Activated CD4-positive, alpha-beta T cell treated with anti-CD3 and anti-CD28 coated beads for 36 hours (primary cell): ENCODE data around the gene PLEKHA5. TPM values are rescaled to one million over a fixed set of nuclear protein-coding genes. Genes with fewer than 3 reads are reported as not detected.
"Not testable (repeated sequence)": the region's sequence is repeated elsewhere in the genome, so short reads cannot be mapped to it uniquely, and the experiment has no call there.

Experiments
- ATAC-seq: fragments of 200-7000 bp; cut with Tn5 transposase; one replicate; pipeline ENCODE4 v1.10.0; 2021; ENCODE audit warnings: mild to moderate bottlenecking, moderate library complexity
- CTCF ChIA-PET: fragments of 350-600 bp; sonication (Branson Sonifier 250); formaldehyde crosslinking; loops from one replicate; lab custom pipeline; 2021; ENCODE audit warnings: antibody characterized with exemption; lab: Charles Lee
- POLR2A ChIA-PET: fragments of 350-600 bp; sonication (Branson Sonifier 250); formaldehyde crosslinking; loops from one replicate; lab custom pipeline; 2021; ENCODE audit warnings: antibody characterized with exemption, inconsistent platforms; lab: Charles Lee
- DNase-seq: peaks from one replicate; pipeline ENCODE4 v3.0.0-alpha.2; 2020
- H3K27ac Mint-ChIP-seq: one replicate; pipeline ENCODE4 v1.8.0; 2021; ENCODE audit warnings: mixed read lengths
- H3K27me3 Mint-ChIP-seq: one replicate; pipeline ENCODE4 v1.8.0; 2021; ENCODE audit warnings: mixed read lengths
- H3K36me3 Mint-ChIP-seq: one replicate; pipeline ENCODE4 v1.8.0; 2021; ENCODE audit warnings: low read depth, mixed read lengths
- H3K4me1 Mint-ChIP-seq: one replicate; pipeline ENCODE4 v1.8.0; 2021; ENCODE audit warnings: mixed read lengths
- H3K4me3 Mint-ChIP-seq: one replicate; pipeline ENCODE4 v1.8.0; 2021; ENCODE audit warnings: mild to moderate bottlenecking, moderate library complexity, mixed read lengths
- H3K9me3 Mint-ChIP-seq: one replicate; pipeline ENCODE4 v1.8.0; 2021; ENCODE audit warnings: low read depth, mixed read lengths
- intact Hi-C, 2 experiments: fragments of 100-400 bp; cut with DNase I in 1 of 2; cut with micrococcal nuclease in 1 of 2; formaldehyde crosslinking; loops; one replicate each; pipeline versions ENCODE4 v1.14.2 to v1.15.1; 2022 to 2024; cut with DNase I, micrococcal nuclease
- total RNA-seq, 2 experiments: library from RNA; stranded (reverse); gene quantifications; one replicate each; pipeline ENCODE4 v1.2.3, GENCODE V29; 2021

Gene PLEKHA5
- total RNA-seq, 2 experiments from 2014 or later, result 4.5 to 5.7 TPM

GRCh38 chr12:19153396-19153795 lies 23.9 kb downstream of the PLEKHA5 start:
- ChIA-PET CTCF (no interaction called here), POLR2A (no interaction called here)
- intact Hi-C loops, result no loop called here
- no peak overlapping the region for H3K27ac Mint-ChIP-seq
- no peak overlapping the region for H3K4me3 Mint-ChIP-seq
- no peaks in the 10 kb centered on the region for H3K36me3 Mint-ChIP-seq
- H3K4me1 Mint-ChIP-seq, result no peaks in the 10 kb centered on the region
- DNase-seq, result no peak
- H3K9me3 Mint-ChIP-seq, result no peaks in the 10 kb centered on the region
- H3K27me3 Mint-ChIP-seq, result no peaks in the 10 kb centered on the region
- no peak for ATAC-seq

GRCh38 chr12:19154686-19155085 lies 25.2 kb downstream of the PLEKHA5 start:
- ATAC-seq, result no peak
- Mint-ChIP-seq H3K4me3 (no peak overlapping the region), H3K4me1 (no peaks in the 10 kb centered on the region), H3K27ac (no peak overlapping the region), H3K36me3 (no peaks in the 10 kb centered on the region), H3K27me3 (no peaks in the 10 kb centered on the region), H3K9me3 (no peaks in the 10 kb centered on the region)
- no peak for DNase-seq
- ChIA-PET POLR2A (no interaction called here), CTCF (no interaction called here)
- intact Hi-C loops, result no loop called here

GRCh38 chr12:19155981-19156734 lies 26.6 kb downstream of the PLEKHA5 start:
- Mint-ChIP-seq H3K9me3 (no peaks in the 10 kb centered on the region), H3K36me3 (no peaks in the 10 kb centered on the region), H3K27ac (no peak overlapping the region), H3K4me1 (no peaks in the 10 kb centered on the region), H3K27me3 (no peaks in the 10 kb centered on the region), H3K4me3 (no peak overlapping the region)
- DNase-seq, result no peak
- ATAC-seq, result no peak
- intact Hi-C loops, result no loop called here
- CTCF ChIA-PET, result no interaction called here
- POLR2A ChIA-PET, result no interaction called here

- no peak overlapping the region for H3K4me3 Mint-ChIP-seq
- no peaks in the 10 kb centered on the region for H3K4me1 Mint-ChIP-seq
- H3K36me3 Mint-ChIP-seq, result no peaks in the 10 kb centered on the region
- no peak for ATAC-seq
- no peak for DNase-seq
- H3K27ac Mint-ChIP-seq, result no peak overlapping the region
- intact Hi-C loops, result no loop called here
- H3K27me3 Mint-ChIP-seq, result no peaks in the 10 kb centered on the region
- ChIA-PET POLR2A (no interaction called here), CTCF (interaction anchor here (1.0 kb wide), 1 partner anchor 41 kb away, joined by 4 read pairs; no protein-coding TSS in a partner anchor)
- H3K9me3 Mint-ChIP-seq, result no peaks in the 10 kb centered on the region
Measured at GRCh38 chr12:19158923-19159322, 29.4 kb downstream of the PLEKHA5 start.

- no peaks in the 10 kb centered on the region for H3K4me1 Mint-ChIP-seq
- H3K9me3 Mint-ChIP-seq, result no peaks in the 10 kb centered on the region
- CTCF ChIA-PET, result no interaction called here
- H3K36me3 Mint-ChIP-seq, result no peaks in the 10 kb centered on the region
- no peak overlapping the region for H3K4me3 Mint-ChIP-seq
- no peaks in the 10 kb centered on the region for H3K27me3 Mint-ChIP-seq
- H3K27ac Mint-ChIP-seq, result no peak overlapping the region
- ATAC-seq (no peak), DNase-seq (no peak)
- POLR2A ChIA-PET, result no interaction called here
- intact Hi-C loops, result no loop called here
Measured at GRCh38 chr12:19161216-19161615, 31.7 kb downstream of the PLEKHA5 start.

GRCh38 chr12:19165451-19165850 lies 35.9 kb downstream of the PLEKHA5 start:
- no peak for ATAC-seq
- no peaks in the 10 kb centered on the region for H3K36me3 Mint-ChIP-seq
- no peaks in the 10 kb centered on the region for H3K9me3 Mint-ChIP-seq
- intact Hi-C loops, result no loop called here
- H3K27ac Mint-ChIP-seq, result no peak overlapping the region
- no peaks in the 10 kb centered on the region for H3K27me3 Mint-ChIP-seq
- CTCF ChIA-PET, result no interaction called here
- DNase-seq, result no peak
- H3K4me3 Mint-ChIP-seq, result no peak overlapping the region
- POLR2A ChIA-PET, result no interaction called here
- peaks cover 4% of the 10 kb centered on the region for H3K4me1 Mint-ChIP-seq

- DNase-seq, result no peak
- Mint-ChIP-seq H3K27me3 (no peaks in the 10 kb centered on the region), H3K36me3 (no peaks in the 10 kb centered on the region), H3K27ac (no peak overlapping the region), H3K9me3 (no peaks in the 10 kb centered on the region), H3K4me1 (peaks cover 4% of the 10 kb centered on the region), H3K4me3 (no peak overlapping the region)
- ChIA-PET POLR2A (no interaction called here), CTCF (interaction anchor here (3.3 kb wide), 1 partner anchor 20 kb away, joined by 12 read pairs; no protein-coding TSS in a partner anchor)
- ATAC-seq, result no peak
- intact Hi-C loops, result no loop called here
Measured at GRCh38 chr12:19166387-19166786, 36.9 kb downstream of the PLEKHA5 start.

DNA sequence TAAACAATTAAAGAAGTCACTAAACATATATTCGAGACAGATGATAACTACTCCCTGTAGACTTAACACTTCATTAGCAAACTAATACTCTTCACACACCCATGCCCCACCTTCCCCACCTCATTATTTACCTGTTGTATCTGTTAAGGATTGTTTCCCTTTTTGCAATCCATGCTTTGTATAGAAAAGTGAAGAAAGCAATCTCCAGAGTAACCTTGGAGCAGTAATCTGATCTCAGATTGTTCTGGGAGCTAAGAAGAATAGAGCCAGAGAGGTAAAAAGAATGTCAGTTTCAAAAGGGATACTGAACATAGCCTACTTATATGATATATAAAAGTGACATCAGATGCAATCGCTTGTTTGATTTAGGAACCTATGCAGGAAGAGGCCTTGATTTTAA lies 37.4 kb downstream of the PLEKHA5 start:
- ChIA-PET POLR2A (no interaction called here), CTCF (interaction anchor here (1.1 to 3.3 kb wide), 2 partner anchors 20 to 34 kb away, joined by 3 to 12 read pairs; no protein-coding TSS in a partner anchor)
- H3K27ac Mint-ChIP-seq, result no peak overlapping the region
- H3K4me3 Mint-ChIP-seq, result no peak overlapping the region
- H3K4me1 Mint-ChIP-seq, result peaks cover 4% of the 10 kb centered on the region
- H3K9me3 Mint-ChIP-seq, result no peaks in the 10 kb centered on the region
- no peak for ATAC-seq
- intact Hi-C loops, result no loop called here
- DNase-seq, result no peak
- H3K27me3 Mint-ChIP-seq, result no peaks in the 10 kb centered on the region
- no peaks in the 10 kb centered on the region for H3K36me3 Mint-ChIP-seq

- H3K4me1 Mint-ChIP-seq, result peaks cover 4% of the 10 kb centered on the region
- no peaks in the 10 kb centered on the region for H3K9me3 Mint-ChIP-seq
- peak; percentile 75 for ATAC-seq
- no peak for DNase-seq
- no peaks in the 10 kb centered on the region for H3K27me3 Mint-ChIP-seq
- no peaks in the 10 kb centered on the region for H3K36me3 Mint-ChIP-seq
- intact Hi-C loops, result no loop called here
- no peak overlapping the region for H3K27ac Mint-ChIP-seq
- POLR2A ChIA-PET, result no interaction called here
- CTCF ChIA-PET, result interaction anchor here (1.0 to 3.3 kb wide), 3 partner anchors 19 to 97 kb away, joined by 3 to 12 read pairs (median 3); no protein-coding TSS in a partner anchor
- no peak overlapping the region for H3K4me3 Mint-ChIP-seq
Measured at GRCh38 chr12:19167708-19168107, 38.2 kb downstream of the PLEKHA5 start.

- POLR2A ChIA-PET, result no interaction called here
- intact Hi-C loops, result no loop called here
- DNase-seq, result no peak
Measured at GRCh38 chr12:19168644-19169043, 39.1 kb downstream of the PLEKHA5 start.

DNA sequence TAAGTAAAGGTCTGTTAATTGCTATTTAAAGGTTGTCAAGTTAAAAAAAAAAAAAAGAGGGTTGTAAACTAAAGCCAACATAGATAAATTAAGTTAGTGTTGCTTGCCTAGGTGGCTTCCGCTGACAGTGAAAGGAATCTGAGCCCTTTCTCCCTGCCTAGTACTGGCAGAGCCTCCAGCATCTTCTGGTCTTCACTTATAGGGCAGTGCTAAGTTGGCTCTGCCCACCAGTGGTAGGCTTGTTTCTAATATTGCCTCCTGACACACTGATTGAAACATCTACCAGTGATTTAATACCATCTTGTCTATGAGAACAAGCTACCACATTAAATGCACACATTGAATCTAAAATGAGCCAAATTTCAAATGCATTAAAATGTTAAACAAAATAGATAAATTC lies 39.7 kb downstream of the PLEKHA5 start:
- Mint-ChIP-seq H3K36me3 (no peaks in the 10 kb centered on the region), H3K4me1 (peaks cover 4% of the 10 kb centered on the region), H3K27ac (no peak overlapping the region), H3K27me3 (no peaks in the 10 kb centered on the region), H3K9me3 (no peaks in the 10 kb centered on the region), H3K4me3 (no peak overlapping the region)
- CTCF ChIA-PET, result interaction anchor here (3.3 kb wide), 1 partner anchor 17 kb away, joined by 12 read pairs; no protein-coding TSS in a partner anchor
- POLR2A ChIA-PET, result no interaction called here
- intact Hi-C loops, result no loop called here
- no peak for DNase-seq
- no peak for ATAC-seq

More at GRCh38 chr12:19168644-19169043, 39.1 kb downstream of the PLEKHA5 start:
- ATAC-seq, result no peak
- Mint-ChIP-seq H3K27ac (no peak overlapping the region), H3K4me3 (no peak overlapping the region), H3K36me3 (no peaks in the 10 kb centered on the region), H3K27me3 (no peaks in the 10 kb centered on the region), H3K4me1 (peaks cover 4% of the 10 kb centered on the region), H3K9me3 (no peaks in the 10 kb centered on the region)
- CTCF ChIA-PET, result interaction anchor here (1.0 to 3.3 kb wide), 2 partner anchors 18 to 98 kb away, joined by 3 to 12 read pairs; no protein-coding TSS in a partner anchor

GRCh38 chr12:19170286-19170685 lies 40.8 kb downstream of the PLEKHA5 start:
- ATAC-seq, H3K4me3 Mint-ChIP-seq, intact Hi-C loops, CTCF ChIA-PET, H3K9me3 Mint-ChIP-seq, H3K27ac Mint-ChIP-seq, H3K4me1 Mint-ChIP-seq, H3K27me3 Mint-ChIP-seq, DNase-seq, H3K36me3 Mint-ChIP-seq, POLR2A ChIA-PET: not testable (repeated sequence)
